Activated CD4-positive, alpha-beta T cell treated with anti-CD3 and anti-CD28 coated beads for 1 hour (primary cell): ENCODE measurements around the gene NIPA2.
"Not testable (repeated sequence)": the region's sequence is repeated elsewhere in the genome, so short reads cannot be mapped to it uniquely, and the experiment has no call there.

Source experiments
- DNase-seq: peaks from one replicate; pipeline ENCODE4 v3.0.0-alpha.2; 2020

NIPA2 gene

GRCh38 chr15:22838292-22839042 lies at the start of gene NIPA2:
NIPA2 (plus strand) TSS chr15:22838666; CDS start chr15:22851732, 13,066 bp downstream.
- peak; percentile 98 for DNase-seq

- DNase-seq = no peak
Measured at GRCh38 chr15:22794063-22794462, 44.4 kb upstream of the NIPA2 start.

GRCh38 chr15:22794621-22795167 lies 43.8 kb upstream of the NIPA2 start:
- no peak for DNase-seq

DNA sequence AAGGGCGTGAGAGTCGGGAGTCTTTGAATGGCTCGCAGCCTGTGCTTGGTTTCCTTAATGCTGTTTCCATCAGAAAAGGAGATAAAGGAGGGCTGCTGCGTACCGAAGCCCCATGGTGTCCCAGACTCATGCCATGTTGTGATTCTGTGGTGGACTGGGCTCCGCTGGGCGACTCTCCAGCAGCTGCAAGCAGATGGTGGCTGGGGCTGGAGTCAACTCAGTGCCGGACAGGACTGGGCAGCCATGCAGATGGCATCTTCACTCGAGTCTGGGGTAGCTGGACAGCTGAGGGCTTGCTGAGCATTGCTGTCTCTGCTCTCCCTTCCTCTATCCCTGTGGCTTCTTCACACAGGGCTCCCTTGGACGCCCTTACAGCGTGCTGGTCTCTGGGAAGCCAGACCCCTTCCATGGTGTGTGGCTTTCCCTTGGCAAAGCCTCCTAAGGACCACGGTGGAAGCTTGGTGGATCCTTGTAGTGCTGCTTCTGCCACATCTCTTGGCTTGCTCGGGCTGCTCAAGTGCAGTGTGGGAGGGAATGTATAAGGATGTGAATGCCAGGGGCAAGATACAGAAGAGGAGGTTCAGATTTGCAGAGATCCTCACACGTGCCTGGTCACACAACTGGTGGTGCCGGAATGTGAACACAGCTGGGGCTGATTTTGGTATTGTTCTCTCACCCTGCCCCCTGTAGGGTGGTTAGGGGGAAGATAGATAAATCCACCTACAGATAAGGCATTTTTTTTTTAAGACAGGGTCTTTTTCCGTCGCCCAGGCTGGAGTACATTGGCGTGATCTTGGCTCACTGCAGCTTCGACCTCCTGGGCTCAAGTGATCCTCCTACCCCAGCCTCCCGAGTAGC lies 43.0 kb upstream of the NIPA2 start:
- no peak for DNase-seq

DNA sequence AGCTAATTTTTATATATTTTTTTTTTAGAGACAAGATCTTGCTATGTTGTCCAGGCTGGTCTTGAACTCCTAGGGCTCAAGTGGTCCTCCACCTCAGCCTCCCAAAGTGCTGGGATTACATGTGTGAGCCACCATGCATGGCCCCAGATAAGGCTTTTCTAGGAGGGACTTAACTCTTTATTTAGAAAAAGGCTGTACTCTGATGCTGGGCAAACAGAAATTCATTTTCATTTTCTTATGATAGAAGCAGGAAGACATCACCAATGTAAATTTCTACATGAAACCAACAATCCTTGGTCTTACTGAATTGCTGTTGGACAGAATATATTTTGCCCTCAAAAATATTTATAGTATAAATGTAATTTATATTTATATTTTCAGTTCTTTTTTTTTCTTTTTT lies 42.4 kb upstream of the NIPA2 start:
- no peak for DNase-seq

DNA sequence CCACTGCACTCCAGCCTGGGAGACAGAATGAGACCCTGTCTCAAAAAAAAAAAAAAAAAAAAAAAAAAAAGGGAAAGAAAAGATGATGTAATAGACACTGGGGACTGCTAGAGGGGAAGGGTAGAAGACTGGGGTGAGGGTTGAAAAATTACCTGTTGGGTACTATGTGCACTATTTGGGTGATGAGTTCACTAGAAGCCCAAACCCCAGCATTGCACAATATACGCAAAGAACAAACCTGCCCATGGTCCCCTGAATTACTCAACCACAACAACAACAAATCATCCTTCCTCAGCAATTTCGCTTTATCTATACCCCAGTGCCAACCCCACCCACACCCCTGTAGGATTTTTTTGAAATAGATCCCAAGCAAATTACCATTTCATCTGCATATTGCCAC lies 38.6 kb upstream of the NIPA2 start:
- no peak for DNase-seq

DNA sequence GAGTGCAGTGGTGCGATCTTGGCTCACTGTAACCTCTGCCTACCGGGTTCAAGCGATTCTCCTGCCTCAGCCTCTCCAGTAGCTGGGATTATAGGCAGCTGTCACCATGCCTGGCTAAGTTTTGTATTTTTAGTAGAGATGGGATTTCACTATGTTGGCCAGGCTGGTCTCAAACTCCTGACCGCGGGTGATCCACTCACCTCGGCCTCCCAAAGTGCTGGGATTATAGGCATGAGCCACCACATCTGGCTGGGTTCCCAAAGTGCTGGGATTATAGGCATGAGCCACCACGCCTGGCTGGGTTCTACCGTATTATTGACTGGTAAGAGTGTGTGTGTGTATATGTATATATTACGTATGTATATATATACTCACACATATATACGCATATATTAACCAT lies 35.5 kb upstream of the NIPA2 start:
- not testable (repeated sequence) for DNase-seq

DNA sequence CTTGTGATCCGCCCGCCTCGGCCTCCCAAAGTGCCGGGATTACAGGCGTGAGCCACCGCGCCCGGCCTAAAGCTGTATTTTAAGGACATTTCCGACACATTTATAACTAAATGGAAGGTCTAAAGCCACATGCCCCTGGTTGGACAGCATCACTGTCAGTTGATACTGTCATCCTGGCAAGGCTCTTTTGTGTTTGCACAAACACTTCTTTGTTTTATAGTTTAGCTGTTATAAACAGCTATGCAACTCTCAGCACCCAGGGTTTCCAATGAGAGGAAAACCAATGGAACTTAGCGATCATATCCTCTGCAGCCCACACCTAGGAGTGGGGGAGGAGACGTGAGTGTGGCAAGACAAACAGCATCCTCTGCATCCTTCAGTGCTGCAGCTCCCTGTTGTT lies 32.3 kb upstream of the NIPA2 start:
- DNase-seq = no peak

- no peak for DNase-seq
Measured at GRCh38 chr15:22806664-22807063, 31.8 kb upstream of the NIPA2 start.

- not testable (repeated sequence) for DNase-seq
Measured at GRCh38 chr15:22807831-22808230, 30.6 kb upstream of the NIPA2 start.

DNA sequence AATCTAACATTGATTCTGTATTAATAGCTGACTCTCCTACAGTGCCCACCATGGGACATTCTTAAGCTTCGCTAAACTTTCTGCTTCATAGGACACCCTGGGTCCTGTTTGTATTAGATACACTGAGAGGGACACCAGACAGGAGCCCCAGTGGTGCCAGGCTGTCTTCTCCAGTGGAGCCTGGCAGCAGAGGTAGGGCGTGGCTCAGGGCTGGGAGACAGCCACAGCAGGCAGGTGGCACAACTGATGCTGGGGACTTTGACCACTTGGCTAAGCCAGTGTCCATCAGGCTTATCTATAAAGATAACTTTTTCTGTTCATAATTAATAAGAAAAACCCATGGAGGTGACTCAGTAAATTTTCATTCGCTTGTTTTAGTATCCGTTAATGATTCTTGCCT lies 30.2 kb upstream of the NIPA2 start:
- DNase-seq = no peak

DNA sequence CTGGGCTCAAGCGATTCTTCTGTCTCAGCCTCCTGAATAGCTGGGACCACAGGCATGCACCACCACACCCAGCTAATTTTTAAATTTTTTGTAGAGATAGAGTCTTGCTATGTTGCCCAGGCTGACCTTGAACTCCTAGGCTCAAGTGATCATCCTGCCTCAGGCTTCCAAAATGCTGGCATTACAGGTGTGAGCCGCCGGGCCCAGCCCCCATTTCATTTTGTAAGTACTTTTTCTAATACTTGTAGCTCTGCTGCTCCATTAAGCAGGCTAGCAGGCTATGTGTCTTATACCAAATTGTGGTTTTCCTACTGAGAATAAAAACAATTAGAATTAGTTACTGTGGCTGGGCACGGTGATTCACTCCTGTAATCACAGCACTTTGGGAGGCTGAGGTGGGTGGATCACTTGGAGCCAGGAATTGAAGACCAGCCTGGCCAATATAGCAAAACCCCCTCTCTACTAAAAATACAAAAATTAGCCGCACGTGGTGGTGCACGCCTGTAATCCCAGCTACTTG lies 29.6 kb upstream of the NIPA2 start:
- DNase-seq = no peak

- no peak for DNase-seq
Measured at GRCh38 chr15:22810033-22810852, 28.2 kb upstream of the NIPA2 start.

GRCh38 chr15:22810853-22811338 lies 27.6 kb upstream of the NIPA2 start:
- no peak for DNase-seq

GRCh38 chr15:22811640-22812039 lies 26.8 kb upstream of the NIPA2 start:
- no peak for DNase-seq

DNA sequence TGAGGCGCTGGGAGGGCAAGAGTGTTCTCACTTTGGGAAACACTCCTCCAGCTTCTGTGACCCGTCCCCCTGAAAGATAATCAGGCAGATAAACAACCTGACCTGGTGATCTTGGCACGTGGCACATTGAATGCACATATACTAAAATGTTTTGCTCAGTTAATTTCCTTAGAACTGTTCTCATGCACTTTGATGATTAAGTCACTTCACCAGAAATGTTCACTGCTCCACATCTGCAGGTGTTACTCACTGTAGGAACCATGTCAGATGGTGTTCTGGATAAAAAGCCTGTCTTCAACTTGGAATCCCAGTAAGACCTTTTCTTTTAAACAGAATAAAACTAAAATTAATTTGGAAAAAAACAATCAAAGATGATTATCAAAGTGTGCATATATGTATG lies 24.6 kb upstream of the NIPA2 start:
- no peak for DNase-seq

DNA sequence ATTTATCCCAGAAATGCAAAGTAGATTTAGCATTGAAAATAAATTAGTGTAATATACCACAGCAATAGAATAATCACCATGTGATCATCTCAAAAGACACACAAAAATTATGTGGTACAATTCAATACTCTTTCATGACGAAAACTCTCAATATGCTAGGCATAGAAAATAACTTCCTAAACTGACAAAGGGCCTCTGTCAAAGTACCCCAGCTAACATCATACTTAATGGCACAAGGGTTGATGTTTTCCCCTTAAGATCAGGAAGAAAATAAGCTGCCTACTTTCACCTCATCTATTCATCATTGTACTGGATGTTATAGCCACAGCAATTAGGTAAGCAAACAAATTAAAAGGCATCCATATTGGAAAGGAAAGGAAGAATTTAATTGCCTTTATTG lies 22.7 kb upstream of the NIPA2 start:
- DNase-seq = no peak

- DNase-seq = no peak
Measured at GRCh38 chr15:22819651-22820050, 18.8 kb upstream of the NIPA2 start.

GRCh38 chr15:22823495-22824128 lies 14.9 kb upstream of the NIPA2 start:
- no peak for DNase-seq

DNA sequence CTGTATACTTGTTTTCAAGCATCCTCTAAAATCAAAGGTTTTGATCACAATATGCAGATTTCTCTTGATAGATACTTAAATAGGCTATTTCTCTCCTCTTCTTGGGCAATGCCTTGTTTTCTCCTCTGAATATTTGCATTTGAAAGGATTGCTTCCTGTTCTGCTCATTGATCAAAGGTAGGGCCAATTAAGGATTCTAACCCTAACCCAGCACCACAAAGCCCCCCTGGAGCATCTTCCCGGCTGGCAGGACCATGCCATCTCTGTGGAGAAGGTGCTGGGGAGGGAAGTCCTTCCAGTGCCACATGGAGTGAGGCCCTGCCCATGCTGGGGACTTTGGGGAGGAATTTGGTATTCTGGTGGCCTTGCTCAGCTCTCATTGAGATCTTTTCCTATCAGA lies 11.3 kb upstream of the NIPA2 start:
- DNase-seq = no peak

DNA sequence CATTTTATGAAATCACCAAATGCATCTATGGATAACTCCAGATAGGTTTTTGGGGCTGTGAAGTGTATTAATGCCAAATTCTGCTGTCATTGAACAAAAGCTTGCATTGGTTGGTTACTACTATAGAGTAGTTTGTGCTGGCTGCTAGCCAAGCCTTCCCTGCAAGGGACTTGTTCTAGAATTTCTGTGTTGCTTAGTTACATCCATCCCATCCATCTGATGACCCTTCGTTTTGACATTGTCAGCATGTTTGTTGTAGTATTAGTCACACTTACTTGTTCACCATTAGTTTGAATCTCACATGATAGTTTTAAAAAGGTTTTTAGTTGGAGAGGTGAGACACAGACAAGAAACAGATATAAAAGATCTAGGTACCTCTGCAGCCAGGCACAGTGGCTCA lies 7.0 kb upstream of the NIPA2 start:
- DNase-seq = no peak

- DNase-seq = no peak
Measured at GRCh38 chr15:22839046-22839695, 705 bp downstream of the NIPA2 start.
